MM.1S (cell line): ENCODE measurements around the gene PRSS36.
"Not testable (repeated sequence)": the region's sequence is repeated elsewhere in the genome, so short reads cannot be mapped to it uniquely, and the experiment has no call there.

ENCODE experiments used
- DNase-seq: peaks from one replicate; pipeline ENCODE4 v3.0.0-alpha.2; 2015
- H2AFZ ChIP-seq: fragments of 300-600 bp; sonication (generic); 2 replicates; pipeline ENCODE4 v1.6.0; 2016; ENCODE audit warnings: antibody characterized with exemption, low read length
- H3F3A ChIP-seq: fragments of 300-600 bp; sonication (generic); 2 replicates; pipeline ENCODE4 v1.6.1; 2016; ENCODE audit warnings: mild to moderate bottlenecking, antibody characterized with exemption, low read length, moderate library complexity, mixed read lengths; ENCODE audit not compliant: insufficient read depth
- H3K27ac ChIP-seq: fragments of 300-600 bp; sonication (generic); 2 replicates; pipeline ENCODE4 v1.5.1; 2016; ENCODE audit warnings: mild to moderate bottlenecking, low read length
- H3K27me3 ChIP-seq: fragments of 300-600 bp; sonication (generic); replicated peaks from 2 replicates; pipeline ENCODE4 v1.6.0; 2016; ENCODE audit warnings: low read length; ENCODE audit not compliant: insufficient read depth
- H3K36me3 ChIP-seq: fragments of 300-600 bp; sonication (generic); replicated peaks from 2 replicates; pipeline ENCODE4 v1.6.1; 2016; ENCODE audit warnings: mild to moderate bottlenecking, low read length, mixed read lengths; ENCODE audit not compliant: insufficient read depth
- H3K4me1 ChIP-seq: fragments of 300-600 bp; sonication (generic); 2 replicates; pipeline ENCODE4 v1.6.1; 2016; ENCODE audit warnings: low read length, mixed read lengths
- H3K4me2 ChIP-seq: fragments of 300-600 bp; sonication (generic); 2 replicates; pipeline ENCODE4 v1.6.0; 2016; ENCODE audit warnings: low read depth, low read length
- H3K4me3 ChIP-seq: fragments of 300-600 bp; sonication (generic); 2 replicates; pipeline ENCODE4 v1.5.1; 2016; ENCODE audit warnings: low read length, mixed read lengths
- H3K79me2 ChIP-seq: fragments of 300-600 bp; sonication (generic); 2 replicates; pipeline ENCODE4 v1.6.1; 2016; ENCODE audit warnings: mixed run types, low read length, mixed read lengths
- H3K9ac ChIP-seq: fragments of 300-600 bp; sonication (generic); 2 replicates; pipeline ENCODE4 v1.6.1; 2016; ENCODE audit warnings: low read length, mixed read lengths
- H3K9me2 ChIP-seq: fragments of 300-600 bp; sonication (generic); replicated peaks from 2 replicates; pipeline ENCODE4 v1.6.1; 2016; ENCODE audit warnings: mild to moderate bottlenecking, low read length, mixed read lengths; ENCODE audit not compliant: insufficient read depth
- H3K9me3 ChIP-seq: fragments of 300-600 bp; sonication (generic); replicated peaks from 2 replicates; pipeline ENCODE4 v1.6.1; 2016; ENCODE audit warnings: mild to moderate bottlenecking, low read length, mixed read lengths; ENCODE audit not compliant: insufficient read depth
- H4K20me1 ChIP-seq: fragments of 300-600 bp; sonication (generic); 2 replicates; pipeline ENCODE4 v1.6.1; 2016; ENCODE audit warnings: mild to moderate bottlenecking, low read length, moderate library complexity, mixed read lengths; ENCODE audit not compliant: insufficient read depth
- CTCF ChIP-seq: fragments of 300-600 bp; sonication (generic); IDR thresholded peaks from 2 replicates; pipeline ENCODE4 v1.5.1; 2016; ENCODE audit warnings: antibody characterized with exemption, low read length, mixed read lengths
- EZH2 ChIP-seq: fragments of 300-600 bp; sonication (generic); optimal IDR thresholded peaks from 2 replicates; pipeline ENCODE3; 2017; ENCODE audit warnings: low read depth, mild to moderate bottlenecking, antibody characterized with exemption, low read length, mixed read lengths
- EZH2phosphoT487 ChIP-seq: fragments of 300-600 bp; sonication (generic); IDR thresholded peaks from 2 replicates; pipeline ENCODE4 v1.6.1; 2018; ENCODE audit warnings: antibody characterized with exemption, low read length

PRSS36 gene

GRCh38 chr16:31196324-31197088, 46.6 kb upstream of the PRSS36 start:
- Histone ChIP-seq H2AFZ (no peak overlapping the region), H3K4me1 (peaks cover 7% of the 10 kb centered on the region), H3K4me3 (no peak overlapping the region), H3K27ac (no peak overlapping the region), H3K9ac (no peak overlapping the region), H3F3A (peaks cover 8% of the 10 kb centered on the region; the same call in 1 of the 2 replicates), H3K9me2 (no peaks in the 10 kb centered on the region), H4K20me1 (no peaks in the 10 kb centered on the region; the same call in 1 of the 2 replicates), H3K9me3 (no peaks in the 10 kb centered on the region), H3K27me3 (no peaks in the 10 kb centered on the region), H3K36me3 (peaks cover 7% of the 10 kb centered on the region; the same call in 1 of the 2 replicates), H3K79me2 (0 out of 2 replicates have a peak, but pooled peaks cover 4% of the 10 kb centered on the region), H3K4me2 (no peak overlapping the region)
- DNase-seq: no peak
- TF ChIP-seq EZH2 (no peak), CTCF (no peak), EZH2phosphoT487 (no peak)

- H3K79me2 ChIP-seq, H3K4me3 ChIP-seq, DNase-seq, H3K27me3 ChIP-seq, H3K9ac ChIP-seq, H3K9me3 ChIP-seq, H3K4me1 ChIP-seq, H3K4me2 ChIP-seq, H3F3A ChIP-seq, H4K20me1 ChIP-seq, H3K27ac ChIP-seq, H2AFZ ChIP-seq, H3K36me3 ChIP-seq, H3K9me2 ChIP-seq: not testable (repeated sequence)
Observed at GRCh38 chr16:31195861-31196260, 46.0 kb upstream of the PRSS36 start.

- Histone ChIP-seq H3K27ac (no peak overlapping the region), H4K20me1 (no peaks in the 10 kb centered on the region; the same call in 1 of the 2 replicates), H3K9ac (no peak overlapping the region), H3K9me2 (no peaks in the 10 kb centered on the region), H3K79me2 (peaks cover 15% of the 10 kb centered on the region; the same call in 1 of the 2 replicates), H3K4me3 (no peak overlapping the region), H3K9me3 (no peaks in the 10 kb centered on the region), H3F3A (peaks cover 11% of the 10 kb centered on the region), H3K36me3 (peaks cover 19% of the 10 kb centered on the region), H3K4me1 (no peaks in the 10 kb centered on the region; the same call in 1 of the 2 replicates), H3K4me2 (no peak overlapping the region), H2AFZ (no peak overlapping the region), H3K27me3 (no peaks in the 10 kb centered on the region)
- TF ChIP-seq EZH2phosphoT487 (no peak), EZH2 (no peak), CTCF (no peak)
- no peak for DNase-seq
Observed at GRCh38 chr16:31194898-31195297, 45.0 kb upstream of the PRSS36 start.

- H3K9me3 ChIP-seq: no peaks in the 10 kb centered on the region
- peaks cover 16% of the 10 kb centered on the region for H3F3A ChIP-seq
- H2AFZ ChIP-seq: no peak overlapping the region
- no peak overlapping the region for H3K4me3 ChIP-seq
- no peak overlapping the region for H3K9ac ChIP-seq
- no peaks in the 10 kb centered on the region; the same call in 1 of the 2 replicates for H4K20me1 ChIP-seq
- peaks cover 21% of the 10 kb centered on the region for H3K79me2 ChIP-seq
- DNase-seq: no peak
- H3K27me3 ChIP-seq: no peaks in the 10 kb centered on the region
- H3K4me1 ChIP-seq: no peaks in the 10 kb centered on the region; the same call in 1 of the 2 replicates
- no peak for TF ChIP-seq EZH2
- TF ChIP-seq CTCF: no peak
- TF ChIP-seq EZH2phosphoT487: no peak
- peaks cover 29% of the 10 kb centered on the region for H3K36me3 ChIP-seq
- H3K4me2 ChIP-seq: no peak overlapping the region
- no peak overlapping the region for H3K27ac ChIP-seq
- no peaks in the 10 kb centered on the region for H3K9me2 ChIP-seq
Observed at GRCh38 chr16:31193874-31194273, 44.0 kb upstream of the PRSS36 start.
